Vagina (tissue), 2 donors: ENCODE measurements around the gene MT3.

Experiments used
- CTCF ChIP-seq, 3 experiments: fragments of 450-650 bp in 2 of 3; fragments of 200-600 bp in 1 of 3; sonication (generic) in 1 of 3; IDR thresholded peaks; one replicate each; pipeline ENCODE4 v1.5.1; 2017 to 2019; ENCODE audit warnings: antibody characterized with exemption in 3 of 3, mild to moderate bottlenecking in 2 of 3, moderate library complexity in 2 of 3
- POLR2A ChIP-seq, 2 donors: fragments of 450-650 bp; IDR thresholded peaks; one replicate each; pipeline ENCODE4 v1.6.1; 2017; ENCODE audit warnings: antibody characterized with exemption in 2 of 2, mild to moderate bottlenecking in 2 of 2, moderate library complexity in 2 of 2

GRCh38 chr16:56594292-56594619 is 4.9 kb downstream of the MT3 start:
- TF ChIP-seq CTCF (IDR thresholded peaks at IDR 0.05) (no peak), POLR2A (IDR thresholded peaks at IDR 0.05) (no peak)
